Right renal pelvis (tissue), 4 donors: ENCODE data around the gene FAM89B. TPM values are rescaled to one million over a fixed set of nuclear protein-coding genes. Genes with fewer than 3 reads are reported as not detected.

Experiments used
- DNase-seq, 4 donors: peaks; one replicate each; pipeline ENCODE4 v3.0.0-alpha.2; 2013; ENCODE audit warnings: low read depth in 4 of 4, low spot score in 3 of 4, missing footprints in 1 of 4
- polyA plus RNA-seq, 4 donors: library from polyadenylated mRNA; unstranded; fragments of 120-200 nt; gene quantifications; one replicate each; pipeline ENCODE4 v1.2.1, GENCODE V29; 2013; ENCODE audit not compliant: insufficient read length in 4 of 4

FAM89B gene
- polyA plus RNA-seq, 4 donors: 20.6 to 31.9 (median 25.2) TPM

- no peak for DNase-seq
These were observed 1.2 kb downstream of the FAM89B start for GRCh38 chr11:65573391-65574079.

DNA sequence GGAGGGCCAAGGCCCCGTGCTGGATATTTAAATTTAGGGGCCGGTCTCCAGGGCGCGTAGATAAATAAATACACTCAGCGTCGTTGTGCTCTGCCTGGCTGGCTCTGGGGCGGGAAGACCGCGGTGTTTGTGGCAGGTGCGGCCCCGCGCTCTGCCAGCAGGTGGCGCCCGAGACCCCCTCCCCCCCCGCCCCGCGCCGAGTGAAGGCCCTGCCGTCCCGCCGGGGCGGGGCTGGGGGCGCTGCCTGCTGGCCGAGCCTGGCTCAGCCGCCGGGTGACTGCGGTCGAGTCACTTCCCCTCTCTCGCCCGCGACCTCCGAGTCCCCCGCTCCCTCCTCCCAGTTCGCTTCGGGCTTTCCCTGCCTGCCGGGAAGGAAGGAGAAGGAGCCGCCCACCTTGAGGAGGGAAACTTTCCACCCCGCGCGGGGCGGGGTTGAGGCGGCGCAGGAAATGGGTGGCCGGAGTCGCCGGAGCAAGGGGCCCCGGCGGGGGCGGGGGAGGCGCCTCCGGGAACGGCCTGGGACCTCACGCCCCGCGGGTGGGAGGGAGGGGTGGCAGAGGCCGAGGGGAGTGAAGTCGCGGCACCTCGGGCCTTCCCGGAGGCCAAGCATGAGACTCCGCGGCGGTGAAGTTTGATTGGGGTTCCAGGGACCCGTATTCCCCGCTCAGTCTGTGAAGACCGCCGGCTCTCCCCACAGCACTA, 1.9 kb downstream of the FAM89B start:
- peak in 3 of 4 donors; percentile 73 to 76 (median 75) for DNase-seq

GRCh38 chr11:65574811-65575567, 2.7 kb downstream of the FAM89B start:
- no peak for DNase-seq

- no peak for DNase-seq
These were observed 3.4 kb downstream of the FAM89B start, which contains the start of gene EHBP1L1 for GRCh38 chr11:65575568-65576231. TSS of gene EHBP1L1 (plus strand) at chr11:65576053. CDS start at chr11:65576303, 250 bp downstream.

- DNase-seq: no peak
These were observed 4.0 kb downstream of the FAM89B start for GRCh38 chr11:65576232-65576866.

DNA sequence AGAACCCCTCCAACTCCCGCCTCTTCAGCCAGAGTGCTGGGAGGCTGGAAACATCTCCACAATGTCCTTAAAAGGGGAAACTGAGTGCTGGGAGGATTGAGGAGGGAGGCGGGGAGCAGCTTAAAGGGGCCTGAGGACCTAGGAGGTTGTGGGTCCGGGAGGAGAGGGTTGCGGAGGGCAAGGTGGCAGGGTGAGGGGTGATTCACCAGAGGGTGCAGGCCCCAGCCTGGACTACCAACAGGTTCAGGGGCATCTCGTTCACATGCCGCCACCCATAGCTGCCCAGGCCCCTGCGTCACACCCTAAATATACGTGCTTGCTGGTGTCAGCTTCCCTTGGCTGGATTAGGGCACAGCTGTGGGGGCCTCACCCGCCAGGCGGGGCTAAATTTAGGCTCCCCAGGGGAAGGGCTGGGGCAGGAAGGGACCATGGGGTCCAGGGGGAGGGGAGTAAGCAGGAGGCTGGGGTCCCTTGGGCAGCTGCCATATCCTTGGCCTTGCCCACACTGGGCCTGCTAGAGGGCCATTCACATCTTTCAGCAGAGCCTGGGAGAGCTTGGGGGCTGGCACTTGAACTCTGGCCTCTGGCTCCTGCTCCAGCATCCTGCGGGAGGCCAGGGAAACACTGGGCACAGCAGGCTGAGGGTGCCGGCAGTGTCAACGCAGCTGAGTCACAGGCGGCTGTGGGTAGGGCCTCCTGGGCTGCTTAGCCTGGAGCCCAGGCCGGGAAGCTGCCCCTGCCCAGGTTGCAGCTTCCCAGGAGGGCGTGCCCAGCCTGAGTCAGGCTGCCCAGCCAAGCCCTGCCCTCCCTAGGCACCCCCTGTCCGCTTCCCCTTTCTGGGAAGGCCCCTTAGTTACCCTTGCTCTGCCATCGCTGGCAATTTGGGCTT, 4.8 kb downstream of the FAM89B start:
- DNase-seq: no peak

DNA sequence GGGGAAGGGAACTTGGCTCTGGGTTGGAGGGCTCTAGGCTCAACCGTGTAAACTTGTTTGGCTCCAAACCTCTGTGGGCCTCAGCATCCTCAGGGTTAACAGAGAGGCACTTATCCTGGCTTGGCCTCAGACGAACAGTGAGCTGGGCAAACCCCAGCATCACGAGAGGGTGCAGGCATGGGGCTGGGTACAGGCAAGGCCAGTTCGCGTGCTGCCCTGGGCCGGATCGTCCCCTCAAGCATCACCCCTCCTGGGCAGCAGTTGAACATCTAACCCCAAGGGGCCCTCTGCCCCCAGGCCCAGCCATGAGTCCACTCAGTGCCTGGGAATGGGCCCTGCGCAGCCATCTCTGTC, 5.4 kb downstream of the FAM89B start:
- DNase-seq: no peak

- DNase-seq: no peak
These were observed 5.8 kb downstream of the FAM89B start for GRCh38 chr11:65578134-65578533.

GRCh38 chr11:65578667-65579066, 6.3 kb downstream of the FAM89B start:
- no peak for DNase-seq

- DNase-seq: no peak
These were observed 7.0 kb downstream of the FAM89B start for GRCh38 chr11:65579291-65579690.

DNA sequence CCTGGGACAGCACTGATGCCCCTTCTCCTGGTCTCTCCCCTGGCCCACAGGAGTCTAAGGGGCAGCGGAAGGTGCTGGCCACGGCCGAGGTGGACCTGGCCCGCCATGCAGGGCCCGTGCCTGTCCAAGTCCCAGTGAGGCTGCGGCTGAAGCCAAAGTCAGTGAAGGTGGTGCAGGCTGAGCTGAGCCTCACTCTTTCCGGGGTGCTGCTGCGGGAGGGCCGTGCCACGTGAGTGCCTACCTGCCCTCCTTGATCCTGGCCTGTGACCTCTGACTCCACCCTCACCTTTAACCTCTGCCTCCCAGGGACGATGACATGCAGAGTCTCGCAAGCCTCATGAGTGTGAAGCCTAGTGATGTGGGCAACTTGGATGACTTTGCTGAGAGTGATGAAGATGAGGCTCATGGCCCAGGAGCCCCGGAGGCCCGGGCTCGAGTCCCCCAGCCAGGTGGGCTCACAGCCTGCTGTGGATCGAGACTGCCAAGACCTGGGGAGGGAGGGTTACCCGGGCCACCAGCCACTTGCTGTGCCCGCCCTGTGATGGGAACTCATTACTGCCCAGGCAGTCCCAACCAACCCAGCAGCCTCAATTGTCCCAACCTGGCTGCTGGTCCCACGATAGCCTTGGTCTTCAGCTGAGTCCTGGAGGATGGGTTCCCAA, 7.8 kb downstream of the FAM89B start:
- no peak for DNase-seq

DNA sequence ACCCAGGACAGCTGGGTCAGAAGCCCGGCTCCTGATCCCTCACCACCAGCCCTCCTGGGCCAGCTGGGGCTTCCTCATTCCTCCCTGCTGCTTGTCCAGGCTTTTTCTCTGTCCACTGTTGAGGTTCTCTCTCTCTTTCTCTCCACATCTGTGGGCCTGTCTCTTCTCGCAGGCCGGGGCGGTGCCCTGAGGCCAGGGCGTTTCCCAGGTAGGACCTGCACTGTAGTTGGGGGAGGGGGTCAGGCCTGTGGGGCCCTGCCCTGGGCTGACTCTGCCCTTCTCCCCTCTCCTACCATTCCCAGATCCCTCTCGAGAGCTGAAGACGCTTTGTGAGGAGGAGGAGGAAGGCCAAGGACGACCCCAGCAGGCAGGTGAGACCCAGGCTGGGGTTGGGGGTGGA, 8.4 kb downstream of the FAM89B start:
- no peak for DNase-seq

DNA sequence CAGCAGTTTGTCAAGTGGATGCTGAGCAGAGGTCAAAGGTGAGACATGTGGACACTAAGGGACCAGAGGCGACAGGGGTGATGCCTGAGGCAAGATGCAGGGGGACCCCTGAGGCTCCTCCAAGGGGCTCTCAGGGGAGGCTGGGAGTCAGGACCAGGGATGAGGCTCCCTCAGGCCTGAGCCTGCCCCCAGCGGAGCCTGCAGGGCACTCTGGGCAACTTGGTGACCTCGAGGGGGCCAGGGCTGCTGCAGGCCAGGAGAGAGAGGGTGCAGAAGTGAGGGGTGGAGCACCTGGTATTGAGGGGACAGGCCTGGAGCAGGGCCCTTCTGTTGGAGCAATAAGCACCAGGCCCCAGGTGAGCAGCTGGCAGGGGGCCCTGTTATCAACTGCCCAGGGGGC, 9.6 kb downstream of the FAM89B start:
- no peak for DNase-seq

- no peak for DNase-seq
These were observed 11.3 kb downstream of the FAM89B start for GRCh38 chr11:65583589-65583988.

DNA sequence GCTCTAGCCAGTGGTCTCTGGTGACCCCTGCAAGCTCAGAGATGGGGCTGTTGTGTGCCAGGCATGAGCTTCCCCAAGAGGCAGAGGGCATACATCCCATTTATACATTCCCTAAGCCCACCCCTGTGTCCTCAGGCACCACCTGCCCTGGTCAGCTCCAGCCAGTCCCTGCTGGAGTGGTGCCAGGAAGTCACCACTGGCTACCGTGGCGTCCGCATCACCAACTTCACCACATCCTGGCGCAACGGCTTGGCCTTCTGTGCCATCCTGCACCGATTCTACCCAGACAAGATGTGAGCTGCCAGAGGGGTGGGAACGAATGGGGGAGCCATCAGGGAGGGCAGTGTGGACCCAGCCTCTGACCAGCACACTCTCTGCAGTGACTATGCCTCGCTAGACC, 11.8 kb downstream of the FAM89B start:
- no peak for DNase-seq

- no peak for DNase-seq
These were observed 12.4 kb downstream of the FAM89B start for GRCh38 chr11:65584723-65585171.

DNA sequence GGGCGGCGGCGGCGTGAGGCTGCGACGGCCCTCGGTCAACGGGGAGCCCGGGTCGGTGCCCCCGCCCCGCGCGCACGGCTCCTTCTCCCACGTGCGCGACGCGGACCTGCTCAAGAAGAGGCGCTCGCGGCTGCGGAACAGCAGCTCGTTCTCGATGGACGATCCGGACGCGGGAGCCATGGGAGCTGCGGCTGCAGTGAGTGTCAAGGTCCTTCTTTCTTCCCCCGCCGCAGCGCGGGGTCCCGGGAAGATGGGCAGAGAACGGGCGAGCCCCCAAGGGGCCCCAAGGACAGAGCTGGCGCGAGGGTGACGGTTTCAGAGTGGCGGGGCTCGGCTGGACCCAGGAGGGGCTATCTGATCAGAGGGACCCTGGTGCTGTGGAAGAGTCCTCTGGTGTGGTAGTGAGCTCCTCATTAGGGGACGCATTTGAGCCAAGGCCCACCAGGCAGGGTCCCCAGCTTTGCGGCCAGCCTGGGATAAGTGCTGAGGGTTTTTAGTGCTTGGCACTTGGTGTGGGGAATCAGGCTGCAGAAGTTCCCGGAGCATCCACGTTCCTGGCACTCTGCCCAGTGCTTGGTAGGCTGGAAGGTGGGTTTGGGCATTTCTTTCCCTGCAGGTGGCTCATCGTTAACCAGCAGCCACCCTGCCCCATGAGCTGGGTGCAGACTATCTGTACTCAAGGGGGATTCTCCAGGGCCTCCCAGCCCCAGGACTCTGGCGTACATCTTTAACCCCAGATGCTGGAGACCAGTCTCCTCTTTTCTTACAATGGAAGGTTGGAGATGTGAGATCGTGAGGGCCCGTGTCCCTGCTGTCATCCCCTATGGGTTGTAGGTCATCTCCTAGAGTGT, 13.3 kb downstream of the FAM89B start:
- no peak for DNase-seq

DNA sequence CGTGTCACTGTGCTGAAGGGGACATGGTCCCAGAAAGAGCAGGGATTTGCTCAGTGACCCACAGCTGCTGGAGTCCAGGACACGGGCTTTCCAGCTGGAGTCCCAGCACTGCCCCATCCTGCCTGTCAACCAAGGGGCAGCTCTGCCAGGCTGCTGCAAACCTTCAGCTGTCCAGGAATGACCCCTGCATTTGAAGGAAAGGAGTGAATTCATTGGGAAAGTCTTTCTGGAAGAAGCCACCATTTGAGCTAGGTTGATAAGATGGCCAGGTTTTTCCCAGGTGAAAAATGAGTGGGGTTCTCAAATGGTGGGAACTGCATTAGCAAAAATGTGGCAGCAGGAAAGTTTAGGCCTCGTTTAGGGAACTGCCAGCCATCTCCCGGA, 13.9 kb downstream of the FAM89B start:
- DNase-seq: no peak
